Heart right ventricle (tissue), 16 donors: ENCODE measurements around the gene NMT1. TPM values are rescaled to one million over a fixed set of nuclear protein-coding genes. Genes with fewer than 3 reads are reported as not detected.

ENCODE experiments used
- ATAC-seq, 8 donors: fragments of 200-7000 bp; cut with Tn5 transposase; one replicate each; pipeline ENCODE4 v1.9.1; 2020; ENCODE audit warnings: mild to moderate bottlenecking in 8 of 8, moderate library complexity in 8 of 8, moderate number of reproducible peaks in 1 of 8
- DNase-seq, 2 donors: peaks; one replicate each; pipeline ENCODE4 v3.0.0-alpha.2; 2020
- H3K27ac ChIP-seq, 10 donors: fragments of 200-600 bp; sonication (generic) in 2 of 10; one replicate each; pipeline versions ENCODE4 v1.5.0 to v1.8.0; 2020 to 2022; ENCODE audit warnings: mild to moderate bottlenecking in 3 of 10
- H3K27me3 ChIP-seq, 7 donors: fragments of 200-600 bp; one replicate each; pipeline ENCODE4 v1.8.0; 2021 to 2022; ENCODE audit warnings: mild to moderate bottlenecking in 2 of 7
- H3K36me3 ChIP-seq, 9 donors: fragments of 200-600 bp; sonication (generic) in 1 of 9; one replicate each; pipeline versions ENCODE4 v1.5.0 to v1.8.0; 2020 to 2022; ENCODE audit warnings: mild to moderate bottlenecking in 2 of 9
- H3K4me1 ChIP-seq, 9 donors: fragments of 200-600 bp; sonication (generic) in 1 of 9; one replicate each; pipeline versions ENCODE4 v1.5.0 to v1.8.0; 2020 to 2022; ENCODE audit warnings: mild to moderate bottlenecking in 4 of 9
- H3K4me3 ChIP-seq, 10 donors: fragments of 200-600 bp; sonication (generic) in 2 of 10; one replicate each; pipeline versions ENCODE4 v1.5.0 to v1.8.0; 2020 to 2022; ENCODE audit warnings: mild to moderate bottlenecking in 7 of 10, moderate library complexity in 2 of 10
- H3K9me3 ChIP-seq, 11 donors: fragments of 200-600 bp in 10 of 11; sonication (generic) in 2 of 11; one replicate each; pipeline versions ENCODE4 v1.5.0 to v1.8.0; 2013 to 2022; ENCODE audit warnings: mild to moderate bottlenecking in 2 of 11, control low read depth in 1 of 11, moderate library complexity in 1 of 11
- WGBS, 2 donors: extraction: QIAGEN DNeasy Blood & Tissue Kit; methylation state at CpG; one replicate each; pipeline ENCODE4 v1.1.7; 2013; ENCODE audit warnings: inconsistent platforms in 1 of 2; 5-methylcytosine and 5-hydroxymethylcytosine counted together
- intact Hi-C, 10 donors: fragments of 100-400 bp; cut with DNase I; formaldehyde crosslinking; loops; one replicate each; pipeline versions ENCODE4 v1.11.1 to v1.14.2; 2022
- polyA plus RNA-seq, 2 donors: library from polyadenylated mRNA; stranded (reverse); fragments of 200-250 nt; gene quantifications; one replicate each; pipeline ENCODE4 v1.2.3, GENCODE V29; 2013
- total RNA-seq, 10 donors: library from RNA; stranded (reverse); fragmentation: NEBNext Ultra II Directional in 3 of 10; extraction: Animal tissue kit (Norgen Biotek cat#: 25700) in 3 of 10; gene quantifications; one replicate each; pipeline versions ENCODE4 v1.2.1 to v1.2.4, GENCODE V29; 2021 to 2023
- TF ChIP-seq, protein P1 (sequence below), 9 donors: fragments of 200-600 bp; sonication (generic) in 2 of 9; IDR thresholded peaks; one replicate each; pipeline versions ENCODE4 v1.5.0 to v1.8.0; 2021 to 2022; ENCODE audit warnings: antibody characterized with exemption in 9 of 9, mild to moderate bottlenecking in 5 of 9, moderate library complexity in 1 of 9
- donor health status: Arrhythmogenic right ventricular cardiomyopathy.
- donor health status: ischemic (EF 13 %, LVEDD 7.1; RV severe dilation, severe dysfunction).
- donor health status: healthy with polysubstance abuse.
- donor health status: DM: no; HTN: yes; CAD: no.
- donor health status: DM: no; HTN: no; CAD: no.
- donor health status: ischemic (EF 25% LVEDD 6.9; RV normal size, moderate dysfunction).
- donor health status: ischemic (EF 25% LVEDD 5.7; RV mildly dilated, moderate dysfunction).
- donor health status: healthy.
- donor health status: DM: yes; HTN: yes; CAD: no.
- donor health status: Ischemic cardiomyopathy.
- donor health status: ischemic (EF 35%, LVEDD 5.7; RV mildly dilated, moderate dysfunction).
- donor health status: nonischemic (EF 11% LVEDD 7.7; RV severe dilation, severe dysfunction).
- donor health status: DM: yes; HTN: yes; CAD: no.
- donor health status: PGD.
- donor health status: ischemic (EF 29% LVEDD 5.4; RV normal size, mild dysfunction).
- donor health status: nonischemic (EF 23%, LVEDD 6.1; RV moderate dilation, normal function).

Gene NMT1
- total and polyA plus RNA-seq, 12 donors: 40.9 to 110 (median 72.6) TPM

DNA sequence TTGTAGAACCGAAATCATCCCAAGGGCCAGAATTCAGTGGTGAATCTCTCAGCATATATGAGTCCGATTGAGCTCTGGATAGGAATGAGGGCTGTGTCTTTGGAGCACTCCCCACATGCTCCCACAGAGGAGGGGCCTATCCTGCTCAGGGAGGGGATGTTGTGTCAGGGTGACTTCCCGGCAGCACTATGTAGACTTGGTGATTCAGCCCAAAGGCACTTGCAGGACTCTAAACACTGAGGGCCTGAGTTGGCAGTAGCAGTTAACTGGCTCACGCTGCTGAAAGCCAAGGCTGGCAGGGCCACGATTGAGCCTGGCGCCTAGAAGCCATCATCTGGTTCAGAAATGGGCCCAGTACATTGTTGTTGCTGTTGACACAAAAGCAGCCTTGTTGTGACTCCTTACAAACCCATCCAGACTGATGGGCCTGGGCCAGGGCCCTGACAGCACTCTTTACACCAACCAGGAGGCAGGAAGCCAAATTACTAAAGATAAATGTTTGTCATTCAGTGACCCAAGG, 31.9 kb downstream of the NMT1 start:
- Histone ChIP-seq H3K9me3 (no peaks in the 10 kb centered on the region), H3K4me3 (no peak overlapping the region), H3K27ac (peak overlapping the region; percentile 65 to 94 (median 88)), H3K4me1 (peaks cover 6 to 47% (median 30%) of the 10 kb centered on the region in 9 donors), H3K27me3 (no peaks in the 10 kb centered on the region), H3K36me3 (peaks cover 0 to 99% (median 59%) of the 10 kb centered on the region in 9 donors)
- intact Hi-C loops: loop anchor here in 6 of 10 donors (10.0 kb wide), 3 partner anchors 68 to 178 kb away; partner anchors contain the start of gene GFAP (in 4 of the 6)
- TF ChIP-seq, protein P1, sequence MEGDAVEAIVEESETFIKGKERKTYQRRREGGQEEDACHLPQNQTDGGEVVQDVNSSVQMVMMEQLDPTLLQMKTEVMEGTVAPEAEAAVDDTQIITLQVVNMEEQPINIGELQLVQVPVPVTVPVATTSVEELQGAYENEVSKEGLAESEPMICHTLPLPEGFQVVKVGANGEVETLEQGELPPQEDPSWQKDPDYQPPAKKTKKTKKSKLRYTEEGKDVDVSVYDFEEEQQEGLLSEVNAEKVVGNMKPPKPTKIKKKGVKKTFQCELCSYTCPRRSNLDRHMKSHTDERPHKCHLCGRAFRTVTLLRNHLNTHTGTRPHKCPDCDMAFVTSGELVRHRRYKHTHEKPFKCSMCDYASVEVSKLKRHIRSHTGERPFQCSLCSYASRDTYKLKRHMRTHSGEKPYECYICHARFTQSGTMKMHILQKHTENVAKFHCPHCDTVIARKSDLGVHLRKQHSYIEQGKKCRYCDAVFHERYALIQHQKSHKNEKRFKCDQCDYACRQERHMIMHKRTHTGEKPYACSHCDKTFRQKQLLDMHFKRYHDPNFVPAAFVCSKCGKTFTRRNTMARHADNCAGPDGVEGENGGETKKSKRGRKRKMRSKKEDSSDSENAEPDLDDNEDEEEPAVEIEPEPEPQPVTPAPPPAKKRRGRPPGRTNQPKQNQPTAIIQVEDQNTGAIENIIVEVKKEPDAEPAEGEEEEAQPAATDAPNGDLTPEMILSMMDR (IDR thresholded peaks at IDR 0.05): no peak
- WGBS, 2 donors: 39 to 40% methylated on average over 6 of the region's 6 CpGs
- DNase-seq: peak; percentile 74 to 77
- ATAC-seq: peak; percentile 93 to 96 (median 94)

DNA sequence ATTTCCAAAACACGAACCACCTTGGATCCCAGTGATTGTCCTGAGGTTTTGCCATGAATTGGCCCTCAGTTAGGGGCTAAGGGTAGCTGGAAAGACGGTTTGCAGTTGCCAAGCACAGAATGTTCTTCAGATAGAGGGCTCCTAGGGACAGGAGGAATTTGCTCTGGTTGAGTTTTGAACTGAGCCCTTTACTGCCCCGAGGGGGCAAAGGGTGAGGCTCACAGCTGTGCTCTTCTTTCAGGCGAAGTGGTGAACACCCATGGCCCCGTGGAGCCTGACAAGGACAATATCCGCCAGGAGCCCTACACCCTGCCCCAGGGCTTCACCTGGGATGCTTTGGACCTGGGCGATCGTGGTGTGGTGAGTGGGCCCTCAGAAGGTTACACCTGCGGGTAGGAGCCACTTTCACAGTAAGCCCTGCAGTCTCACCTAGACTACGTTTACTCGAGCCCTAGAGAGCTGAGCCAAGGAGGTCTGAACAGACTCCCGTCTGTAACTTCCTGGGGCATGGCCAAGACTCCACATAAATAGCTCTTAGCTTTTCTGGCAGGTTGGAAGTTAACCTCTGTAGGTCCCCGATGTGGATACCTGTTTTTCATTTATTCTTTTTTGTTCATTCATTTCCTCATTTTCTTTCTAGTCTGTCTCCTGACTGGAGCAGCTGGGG, 32.5 kb downstream of the NMT1 start:
- Histone ChIP-seq H3K4me1 (peaks cover 5 to 47% (median 32%) of the 10 kb centered on the region in 9 donors), H3K27ac (peak overlapping the region; percentile 65 to 94 (median 88)), H3K36me3 (peaks cover 0 to 99% (median 65%) of the 10 kb centered on the region in 9 donors), H3K9me3 (no peaks in the 10 kb centered on the region), H3K4me3 (no peak overlapping the region), H3K27me3 (no peaks in the 10 kb centered on the region)
- WGBS, 2 donors: 48 to 50% methylated on average over 13 of the region's 13 CpGs
- ATAC-seq: peak; percentile 16 to 74 (median 60)
- intact Hi-C loops: loop anchor here in 6 of 10 donors (10.0 kb wide), 3 partner anchors 69 to 179 kb away; partner anchors contain the start of gene GFAP (in 4 of the 6)
- TF ChIP-seq, protein P1 (IDR thresholded peaks at IDR 0.05): no peak
- peak in 1 of 2 donors; percentile 36 for DNase-seq

DNA sequence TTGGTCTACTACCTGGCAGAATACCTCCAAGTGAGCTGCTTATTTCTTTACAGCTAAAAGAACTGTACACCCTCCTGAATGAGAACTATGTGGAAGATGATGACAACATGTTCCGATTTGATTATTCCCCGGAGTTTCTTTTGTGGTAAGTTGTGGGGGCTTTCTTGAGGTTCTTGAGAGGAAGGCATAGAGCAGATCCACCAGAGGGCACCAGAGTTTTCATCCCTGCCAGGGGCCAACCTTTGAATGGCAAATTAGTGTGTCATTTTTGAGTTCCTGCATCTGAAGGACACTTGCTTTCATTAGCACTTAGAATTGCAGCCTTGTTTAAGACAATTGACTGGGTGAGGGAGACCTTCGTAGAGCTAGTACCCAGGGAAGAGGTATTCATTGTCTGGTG, 35.0 kb downstream of the NMT1 start:
- 74 to 75% methylated on average over 3 of the region's 3 CpGs for WGBS, 2 donors
- H3K4me1 ChIP-seq: peaks cover 5 to 53% (median 35%) of the 10 kb centered on the region in 9 donors
- no peak for ATAC-seq
- no peaks in the 10 kb centered on the region for H3K27me3 ChIP-seq
- TF ChIP-seq, protein P1 (IDR thresholded peaks at IDR 0.05): peak in 8 of 9 donors; percentile 32 to 63 (median 49)
- H3K4me3 ChIP-seq: no peak overlapping the region
- H3K27ac ChIP-seq: peak overlapping the region in 4 of 10 donors; percentile 1 to 17 (median 2)
- H3K36me3 ChIP-seq: peaks cover 0 to 100% (median 55%) of the 10 kb centered on the region in 9 donors
- H3K9me3 ChIP-seq: no peaks in the 10 kb centered on the region
- no peak for DNase-seq
- intact Hi-C loops: loop anchor here (1.0 to 10.0 kb wide), 11 partner anchors 35 to 184 kb away; partner anchors contain the start of genes GFAP (in 5 of the 10), PLCD3 (in 2 of the 10) and DCAKD (in 1 of the 10)

DNA sequence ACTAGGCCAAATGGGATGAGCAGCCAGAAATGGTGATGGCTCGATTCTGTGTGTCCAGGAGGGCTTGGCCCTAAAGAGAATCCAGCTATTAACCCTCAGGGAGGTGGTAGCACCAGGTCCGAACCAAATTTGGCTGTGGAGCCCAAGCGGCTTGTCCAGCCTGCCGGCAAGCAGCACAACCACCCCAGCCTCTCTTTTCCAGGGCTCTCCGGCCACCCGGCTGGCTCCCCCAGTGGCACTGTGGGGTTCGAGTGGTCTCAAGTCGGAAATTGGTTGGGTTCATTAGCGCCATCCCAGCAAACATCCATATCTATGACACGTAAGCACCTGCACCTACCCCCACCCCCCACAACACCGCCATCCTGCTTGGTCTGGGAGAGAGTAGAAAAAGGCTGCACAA, 35.8 kb downstream of the NMT1 start:
- intact Hi-C loops: loop anchor here (1.0 to 10.0 kb wide), 11 partner anchors 34 to 185 kb away; partner anchors contain the start of genes GFAP (in 5 of the 10), PLCD3 (in 2 of the 10) and DCAKD (in 1 of the 10)
- Histone ChIP-seq H3K27ac (peak overlapping the region in 5 of 10 donors; percentile 1 to 17 (median 3)), H3K4me1 (peaks cover 5 to 55% (median 33%) of the 10 kb centered on the region in 9 donors)

More for the DNA sequence above, 35.8 kb downstream of the NMT1 start:
- TF ChIP-seq, protein P1 (IDR thresholded peaks at IDR 0.05): no peak
- Histone ChIP-seq H3K36me3 (peaks cover 0 to 100% (median 59%) of the 10 kb centered on the region in 9 donors), H3K4me3 (no peak overlapping the region), H3K9me3 (no peaks in the 10 kb centered on the region), H3K27me3 (no peaks in the 10 kb centered on the region)
- no peak for DNase-seq
- 94% methylated on average over 11 of the region's 11 CpGs for WGBS, 2 donors
- ATAC-seq: no peak
